Neural cell (in vitro differentiated cells): ENCODE measurements around the gene KLK4. TPM values are rescaled to one million over a fixed set of nuclear protein-coding genes. Genes with fewer than 3 reads are reported as not detected.

Experiments used
- H2AFZ ChIP-seq: fragments of 200-600, 300-800 bp; sonication (generic), shearing (Covaris generic); 2 replicates; pipeline ENCODE4 v1.6.0; 2014; ENCODE audit warnings: low read depth, mild to moderate bottlenecking, antibody characterized with exemption, low read length, moderate library complexity
- H3F3A ChIP-seq: fragments of 200-600 bp; shearing (Covaris generic); 2 replicates; pipeline ENCODE4 v1.6.1; 2016; ENCODE audit warnings: mild to moderate bottlenecking, moderate library complexity, mixed read lengths, antibody characterized with exemption, low read length; ENCODE audit not compliant: insufficient read depth, poor library complexity, severe bottlenecking
- H3K27ac ChIP-seq: fragments of 200-600, 300-800 bp; sonication (generic), shearing (Covaris generic); 2 replicates; pipeline ENCODE4 v1.5.1; 2014; ENCODE audit warnings: mild to moderate bottlenecking, low read length, moderate library complexity
- H3K27me3 ChIP-seq: fragments of 300-800, 200-600 bp; sonication (generic), shearing (Covaris generic); 2 replicates; pipeline ENCODE4 v1.6.0; 2014; ENCODE audit warnings: mild to moderate bottlenecking, low read depth, low read length, moderate library complexity; ENCODE audit not compliant: insufficient read depth
- H3K36me3 ChIP-seq: fragments of 300-800, 200-600 bp; sonication (generic), shearing (Covaris generic); 2 replicates; pipeline ENCODE4 v1.5.1; 2014; ENCODE audit warnings: mild to moderate bottlenecking, antibody characterized with exemption, low read length, moderate library complexity; ENCODE audit not compliant: insufficient read depth
- H3K4me2 ChIP-seq: fragments of 300-800, 200-600 bp; sonication (generic), shearing (Covaris generic); 2 replicates; pipeline ENCODE4 v1.6.0; 2014; ENCODE audit warnings: mild to moderate bottlenecking, low read length
- H3K4me3 ChIP-seq: fragments of 300-800, 200-600 bp; sonication (generic), shearing (Covaris generic); 2 replicates; pipeline ENCODE4 v1.5.1; 2014; ENCODE audit warnings: mild to moderate bottlenecking, low read length, moderate library complexity
- H3K79me2 ChIP-seq: fragments of 200-600 bp; shearing (Covaris generic); replicated peaks from 2 replicates; pipeline ENCODE4 v1.6.0; 2014; ENCODE audit warnings: mild to moderate bottlenecking, low read length, moderate library complexity; ENCODE audit not compliant: insufficient read depth
- H3K9ac ChIP-seq: fragments of 300-800, 200-600 bp; sonication (generic), shearing (Covaris generic); 2 replicates; pipeline ENCODE4 v1.6.1; 2016; ENCODE audit warnings: mild to moderate bottlenecking, low read length, mixed read lengths
- H3K9me2 ChIP-seq: fragments of 200-600 bp; shearing (Covaris generic); 2 replicates; pipeline ENCODE4 v1.6.1; 2016; ENCODE audit warnings: mild to moderate bottlenecking, low read length, mixed read lengths; ENCODE audit not compliant: insufficient read depth
- H3K9me3 ChIP-seq: fragments of 200-600, 300-800 bp; sonication (generic), shearing (Covaris generic); 2 replicates; pipeline ENCODE4 v1.6.1; 2016; ENCODE audit warnings: mild to moderate bottlenecking, mixed run types, low read length, moderate library complexity, mixed read lengths
- H4K20me1 ChIP-seq: fragments of 200-600 bp; shearing (Covaris generic); 2 replicates; pipeline ENCODE4 v1.6.1; 2016; ENCODE audit warnings: mild to moderate bottlenecking, mixed run types; ENCODE audit not compliant: insufficient read depth
- CTCF ChIP-seq: fragments of 450-650 bp; IDR thresholded peaks from 2 replicates; pipeline ENCODE4 v1.5.1; 2014; ENCODE audit warnings: antibody characterized with exemption, mild to moderate bottlenecking, moderate library complexity; ENCODE audit not compliant: poor library complexity, severe bottlenecking
- EP300 ChIP-seq: fragments of 450-650 bp; conservative IDR thresholded peaks from 2 replicates; pipeline ENCODE4 v1.6.1; 2014; ENCODE audit warnings: antibody characterized with exemption, mild to moderate bottlenecking, moderate library complexity; ENCODE audit not compliant: poor library complexity, severe bottlenecking
- EZH2 ChIP-seq: fragments of 200-600, 300-800 bp; shearing (Covaris generic), sonication (generic); IDR thresholded peaks from 2 replicates; pipeline ENCODE4 v1.6.1; 2014; ENCODE audit warnings: antibody characterized with exemption, low read length, borderline replicate concordance, mild to moderate bottlenecking; ENCODE audit not compliant: insufficient read depth, poor library complexity, severe bottlenecking
- MXI1 ChIP-seq: fragments of 450-650 bp; conservative IDR thresholded peaks from 2 replicates; pipeline ENCODE4 v1.6.1; 2014; ENCODE audit warnings: antibody characterized with exemption, mild to moderate bottlenecking; ENCODE audit not compliant: poor library complexity, severe bottlenecking
- POLR2AphosphoS5 ChIP-seq: IDR thresholded peaks from 2 replicates; pipeline ENCODE4 v1.6.1; 2012
- RAD21 ChIP-seq: fragments of 450-650 bp; conservative IDR thresholded peaks from 2 replicates; pipeline ENCODE4 v1.6.1; 2014; ENCODE audit warnings: antibody characterized with exemption, mild to moderate bottlenecking, moderate library complexity
- REST ChIP-seq: IDR thresholded peaks from 2 replicates; pipeline ENCODE4 v1.6.1; 2012; ENCODE audit warnings: borderline replicate concordance
- SMC3 ChIP-seq: fragments of 450-650 bp; conservative IDR thresholded peaks from 2 replicates; pipeline ENCODE4 v1.6.1; 2014; ENCODE audit warnings: antibody characterized with exemption, mild to moderate bottlenecking, moderate library complexity; ENCODE audit not compliant: poor library complexity
- TAF1 ChIP-seq: IDR thresholded peaks from 2 replicates; pipeline ENCODE4 v1.6.1; 2012; ENCODE audit warnings: low read depth
- polyA plus RNA-seq: library from polyadenylated mRNA; depleted of rRNA; stranded (reverse); fragments of >200 nt; gene quantifications from 2 replicates; pipeline ENCODE4 v1.2.3, GENCODE V29; 2014

KLK4 gene
- polyA plus RNA-seq, 1 donor from 2014 or later, result not detected

GRCh38 chr19:50873056-50873455, 38.1 kb downstream of the KLK4 start, which contains the start of gene KLK2:
TSS of gene KLK2 (plus strand) at chr19:50873439. CDS start at chr19:50873474, 35 bp downstream.
- H3K9me3 ChIP-seq, result no peaks in the 10 kb centered on the region
- H3K27ac ChIP-seq, result no peak within 1 kb of the TSS
- H3K4me2 ChIP-seq, result no peak within 1 kb of the TSS
- H3K9ac ChIP-seq, result no peak within 1 kb of the TSS
- H3K9me2 ChIP-seq, result no peaks in the 10 kb centered on the region
- H3K79me2 ChIP-seq, result no peaks in the 10 kb centered on the region
- no peaks in the 10 kb centered on the region for H3F3A ChIP-seq
- no peaks in the 10 kb centered on the region for H3K36me3 ChIP-seq
- TF ChIP-seq MXI1 (no peak), REST (no peak), SMC3 (no peak), TAF1 (no peak)
- H3K4me3 ChIP-seq, result no peak within 1 kb of the TSS
- H4K20me1 ChIP-seq, result no peaks in the 10 kb centered on the region
- H3K27me3 ChIP-seq, result no peaks in the 10 kb centered on the region
- H2AFZ ChIP-seq, result no peak within 1 kb of the TSS

DNA sequence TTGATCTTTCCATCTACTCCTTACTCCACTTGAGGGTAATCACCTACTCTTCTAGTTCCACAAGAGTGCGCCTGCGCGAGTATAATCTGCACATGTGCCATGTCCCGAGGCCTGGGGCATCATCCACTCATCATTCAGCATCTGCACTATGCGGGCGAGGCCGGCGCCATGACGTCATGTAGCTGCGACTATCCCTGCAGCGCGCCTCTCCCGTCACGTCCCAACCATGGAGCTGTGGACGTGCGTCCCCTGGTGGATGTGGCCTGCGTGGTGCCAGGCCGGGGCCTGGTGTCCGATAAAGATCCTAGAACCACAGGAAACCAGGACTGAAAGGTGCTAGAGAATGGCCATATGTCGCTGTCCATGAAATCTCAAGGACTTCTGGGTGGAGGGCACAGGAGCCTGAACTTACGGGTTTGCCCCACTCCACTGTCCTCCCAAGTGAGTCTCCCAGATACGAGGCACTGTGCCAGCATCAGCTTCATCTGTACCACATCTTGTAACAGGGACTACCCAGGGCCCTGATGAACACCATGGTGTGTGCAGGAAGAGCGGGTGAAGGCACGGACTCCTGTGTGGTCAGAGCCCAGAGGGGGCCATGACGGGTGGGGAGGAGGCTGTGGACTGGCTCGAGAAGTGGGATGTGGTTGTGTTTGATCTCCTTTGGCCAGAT, 40.6 kb downstream of the KLK4 start:
- Histone ChIP-seq H3K9me2 (no peaks in the 10 kb centered on the region), H2AFZ (no peak overlapping the region)

More for the DNA sequence above, 40.6 kb downstream of the KLK4 start:
- H3K4me2 ChIP-seq, result no peak overlapping the region
- no peaks in the 10 kb centered on the region for H3K27me3 ChIP-seq
- H3F3A ChIP-seq, result no peaks in the 10 kb centered on the region
- H4K20me1 ChIP-seq, result no peaks in the 10 kb centered on the region
- H3K4me3 ChIP-seq, result no peak overlapping the region
- H3K9me3 ChIP-seq, result no peaks in the 10 kb centered on the region
- H3K36me3 ChIP-seq, result no peaks in the 10 kb centered on the region
- H3K27ac ChIP-seq, result no peak overlapping the region
- no peaks in the 10 kb centered on the region for H3K79me2 ChIP-seq
- TF ChIP-seq EZH2, result no peak
- no peak for TF ChIP-seq SMC3
- TF ChIP-seq EP300, result no peak
- TF ChIP-seq RAD21, result no peak
- no peak for TF ChIP-seq REST
- no peak for TF ChIP-seq POLR2AphosphoS5
- TF ChIP-seq CTCF, result no peak
- no peak overlapping the region for H3K9ac ChIP-seq
